ENCODE data around the gene DIP2C.
"Not testable (repeated sequence)": the region's sequence is repeated elsewhere in the genome, so short reads cannot be mapped to it uniquely, and the experiment has no call there.

DIP2C gene

GRCh38 chr10:639751-640672 lies 49.5 kb downstream of the DIP2C start:
- no peak for DNase-seq

- DNase-seq = no peak
Measured at GRCh38 chr10:639001-639750, 50.3 kb downstream of the DIP2C start.

- no peak for DNase-seq
Measured at GRCh38 chr10:637771-638195, 51.7 kb downstream of the DIP2C start.

DNA sequence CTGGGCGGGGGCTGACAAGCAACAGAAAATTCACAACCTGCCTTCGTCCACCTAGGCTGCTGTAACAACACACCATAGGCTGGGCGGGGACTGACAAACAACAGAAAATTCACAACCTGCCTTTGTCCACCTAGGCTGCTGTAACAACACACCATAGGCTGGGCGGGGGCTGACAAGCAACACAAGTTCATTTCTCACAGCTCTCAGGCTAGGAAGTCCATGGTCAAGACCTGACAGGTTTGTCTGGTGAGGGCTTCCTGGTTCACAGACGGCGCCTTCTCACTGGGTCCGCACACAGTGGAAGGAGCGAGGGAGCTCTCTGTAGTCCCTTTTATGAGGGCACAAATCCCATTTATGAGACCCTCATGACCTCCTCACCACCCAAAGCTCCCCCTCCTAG lies 52.2 kb downstream of the DIP2C start:
- no peak for DNase-seq

DNA sequence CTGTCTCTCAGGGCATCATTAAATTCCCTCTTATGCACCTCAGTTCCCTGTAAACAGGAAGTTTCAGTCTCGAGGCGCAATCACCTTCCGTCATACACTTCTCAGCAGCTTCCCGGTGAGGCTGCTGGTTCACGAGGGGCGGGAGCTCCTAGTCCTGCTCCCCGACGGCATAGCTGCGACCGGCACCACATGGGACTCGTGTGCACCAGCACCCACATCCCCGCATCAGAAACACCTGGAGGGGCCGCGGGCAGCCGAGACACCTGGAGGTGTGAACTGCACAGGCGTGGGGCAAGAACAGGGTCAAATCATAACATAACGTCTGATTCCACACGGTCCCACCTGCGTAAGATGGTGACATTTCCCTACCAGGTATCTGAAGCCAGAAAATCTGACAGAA lies 52.7 kb downstream of the DIP2C start:
- DNase-seq = no peak

DNA sequence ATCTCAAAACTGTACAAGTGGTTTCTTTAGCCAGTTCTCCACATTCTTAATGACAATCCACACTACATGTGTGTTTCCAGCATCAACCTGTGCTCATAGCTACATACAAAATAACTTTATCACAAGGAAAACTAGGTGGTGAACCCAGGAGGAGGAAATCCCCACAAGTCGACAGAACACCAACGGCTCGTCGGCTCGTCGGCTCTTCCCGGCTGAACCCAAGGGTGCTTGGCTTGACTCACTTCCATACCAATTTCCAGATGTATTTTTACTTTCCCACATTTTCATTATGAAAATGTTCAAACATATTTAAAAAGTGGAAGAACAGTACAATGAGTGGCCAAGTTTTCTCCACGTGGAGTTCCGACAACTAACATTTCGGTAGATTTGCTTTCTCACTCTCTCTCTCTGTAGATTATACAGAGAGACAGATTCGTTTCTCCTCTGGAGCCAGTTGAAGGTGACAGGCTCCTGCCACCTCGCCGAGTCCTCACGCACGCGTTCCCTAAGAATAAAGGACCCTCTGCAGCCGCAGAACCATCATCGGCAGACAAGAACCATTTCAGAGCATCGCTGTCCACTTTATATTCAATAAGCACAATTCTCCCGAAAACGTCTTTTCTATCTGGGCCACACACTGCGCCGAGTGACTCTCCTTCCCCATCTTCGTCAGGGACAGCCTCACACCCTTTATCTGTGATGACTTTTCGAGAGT lies 53.3 kb downstream of the DIP2C start:
- DNase-seq = no peak

DNA sequence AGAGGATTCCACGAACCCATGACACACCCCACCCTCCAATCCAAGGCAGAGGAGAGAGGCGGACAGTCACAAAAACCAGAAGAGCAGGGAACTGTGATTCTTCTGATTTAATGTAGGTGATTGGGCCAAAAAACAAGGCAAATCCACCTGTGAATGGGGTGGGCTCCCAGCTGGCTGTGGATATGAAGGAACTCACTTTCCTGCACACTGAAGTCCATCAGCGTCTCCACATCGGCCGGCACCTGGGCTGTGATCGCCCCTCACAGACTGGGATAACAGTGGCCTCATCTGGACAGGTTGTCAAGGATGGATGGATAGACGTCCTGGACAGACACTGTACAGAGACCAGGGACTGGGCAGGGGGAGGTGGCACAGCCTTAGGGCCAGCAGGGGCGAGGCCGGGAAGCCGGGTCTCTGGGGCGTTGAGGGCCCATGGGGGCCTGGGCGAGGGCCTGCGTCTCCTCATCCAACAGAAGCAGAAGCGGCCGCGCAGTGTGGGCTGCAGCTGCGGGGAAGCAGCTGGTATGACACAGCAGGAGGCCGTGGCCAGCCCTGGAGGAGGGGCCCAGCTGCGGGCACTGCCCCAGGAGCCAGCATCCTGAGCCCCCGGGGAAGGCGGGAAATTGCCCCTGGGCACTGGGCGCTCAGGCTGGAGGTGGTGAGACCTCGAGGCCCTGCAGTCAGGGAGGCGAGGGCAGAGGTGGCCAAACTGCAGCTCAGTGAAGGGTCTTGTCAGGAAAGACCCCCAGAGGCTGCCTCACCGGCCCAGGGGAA lies 54.2 kb downstream of the DIP2C start:
- DNase-seq = no peak

DNA sequence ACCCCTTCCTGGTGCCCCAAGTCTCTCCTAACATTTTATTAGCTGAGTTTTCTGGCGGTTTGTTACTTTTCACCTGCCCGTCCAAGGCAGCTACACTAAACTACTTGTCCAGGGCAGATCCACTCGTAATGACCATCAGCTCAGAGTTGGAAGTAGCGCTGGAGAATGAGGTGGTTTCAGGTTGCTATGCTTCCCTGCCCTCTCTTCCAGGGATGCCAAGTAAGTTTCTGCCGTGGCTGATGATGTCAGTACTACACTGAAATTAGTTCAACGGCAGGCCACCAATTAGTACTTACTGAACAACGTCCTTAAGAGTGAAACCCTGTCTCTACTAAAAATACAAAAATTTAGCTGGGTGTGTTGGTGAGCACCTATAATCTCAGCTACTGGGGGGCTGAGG lies 55.2 kb downstream of the DIP2C start:
- no peak for DNase-seq

DNA sequence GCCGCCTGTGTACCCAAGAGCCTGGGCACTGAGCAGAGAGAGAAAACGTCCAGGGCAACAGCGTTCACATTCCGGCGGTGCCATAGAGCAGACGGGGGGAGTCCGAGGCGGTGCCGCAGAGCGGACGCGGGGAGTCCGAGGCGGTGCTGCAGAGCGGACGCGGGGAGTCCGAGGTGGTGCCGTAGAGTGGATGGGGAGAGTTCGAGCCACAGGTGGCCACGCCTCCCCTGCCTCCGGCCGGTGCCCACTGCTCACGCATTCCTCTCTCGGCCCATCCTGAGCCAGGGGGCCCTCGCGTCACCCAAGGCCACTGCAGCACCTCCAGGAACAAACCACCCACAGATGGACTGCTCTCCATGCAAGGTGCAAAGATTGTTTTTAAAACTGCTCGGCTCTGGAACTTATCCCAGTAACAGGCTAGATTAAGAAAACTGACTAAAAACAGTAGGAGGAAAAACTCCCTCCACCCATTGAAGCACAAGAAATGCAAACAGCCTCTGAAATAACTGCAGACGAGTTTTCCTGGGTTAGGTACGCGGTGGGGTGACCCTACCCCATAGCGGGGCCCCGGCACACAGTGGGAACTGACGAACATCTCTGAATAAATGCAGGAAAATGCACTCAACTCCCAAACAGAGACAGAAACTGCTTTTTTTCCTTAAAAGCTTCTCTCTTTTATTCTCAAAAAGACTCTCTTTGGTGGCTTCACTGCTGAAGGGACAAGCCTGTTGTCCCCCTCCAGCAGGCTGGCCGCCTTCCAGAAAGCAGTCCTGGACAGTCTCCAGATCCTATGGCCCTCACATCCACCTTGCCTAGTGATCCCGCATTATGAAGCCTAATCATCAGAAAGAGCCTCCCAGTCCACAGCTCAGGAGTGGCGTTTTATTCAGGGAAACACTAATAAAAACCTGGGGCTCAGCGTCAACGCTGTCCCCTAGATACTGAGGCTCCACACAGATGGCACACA lies 55.9 kb downstream of the DIP2C start:
- DNase-seq = no peak

GRCh38 chr10:632807-633177 lies 56.7 kb downstream of the DIP2C start:
- DNase-seq = not testable (repeated sequence)

- DNase-seq = not testable (repeated sequence)
Measured at GRCh38 chr10:632155-632806, 57.2 kb downstream of the DIP2C start.

DNA sequence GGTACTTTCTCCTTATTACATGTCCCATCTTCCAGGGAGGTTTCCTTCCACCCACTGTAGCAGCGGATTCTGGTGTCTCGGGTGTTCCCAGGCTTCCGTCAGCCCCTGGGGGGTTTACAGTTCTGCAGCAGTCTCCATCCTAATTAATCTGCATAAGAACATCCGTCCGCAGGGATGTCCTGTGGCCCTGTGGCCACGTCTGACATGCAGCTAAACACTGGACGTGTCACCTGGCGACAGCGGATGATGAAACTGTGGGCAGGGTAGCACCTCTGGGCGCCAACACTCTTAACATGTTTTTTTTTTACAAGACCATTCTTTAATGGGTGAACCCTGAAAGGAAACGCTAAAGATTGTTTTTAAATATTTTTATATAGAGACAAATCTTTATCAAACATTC lies 58.2 kb downstream of the DIP2C start:
- DNase-seq = no peak

- no peak for DNase-seq
Measured at GRCh38 chr10:630581-631073, 58.8 kb downstream of the DIP2C start.

DNA sequence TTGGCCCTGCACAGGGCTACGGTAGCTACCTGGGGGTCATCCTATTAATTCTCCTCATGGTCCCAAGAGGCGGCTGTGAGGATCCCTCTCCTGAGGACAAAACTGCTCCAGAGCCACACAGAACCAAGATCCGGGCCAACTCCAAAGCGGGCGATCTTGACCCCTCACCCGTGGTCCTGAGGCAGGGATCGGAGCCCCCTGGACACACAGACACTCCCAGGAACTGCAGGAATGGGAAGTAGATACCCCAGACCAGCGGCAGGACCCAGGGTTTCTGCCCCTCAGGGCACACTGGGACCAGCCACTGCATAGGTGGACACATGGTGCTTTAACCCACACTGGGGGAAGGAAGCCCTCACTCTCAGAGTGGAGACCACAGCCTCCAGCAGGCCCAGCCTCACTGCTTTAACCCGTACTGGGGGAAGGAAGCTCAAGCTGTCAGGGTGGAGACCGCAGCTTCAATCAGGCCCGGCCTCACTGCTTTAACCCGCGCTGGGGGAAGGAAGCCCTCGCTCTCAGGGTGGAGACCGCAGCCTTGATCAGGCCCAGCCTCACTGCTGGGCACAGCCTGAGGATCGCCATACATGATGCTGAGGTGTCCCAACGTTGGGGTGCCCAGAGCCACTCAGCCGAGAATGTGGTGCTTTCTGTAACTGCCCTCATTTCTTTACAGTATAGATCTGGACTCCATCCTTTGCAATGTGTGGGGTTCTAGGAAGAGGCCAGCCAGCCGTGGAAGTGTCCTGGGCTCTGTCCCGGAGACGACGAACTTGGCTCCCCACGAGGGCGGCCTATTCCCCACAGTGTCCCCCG lies 60.1 kb downstream of the DIP2C start:
- DNase-seq = no peak

- no peak for DNase-seq
Measured at GRCh38 chr10:628386-629045, 61.0 kb downstream of the DIP2C start.

DNA sequence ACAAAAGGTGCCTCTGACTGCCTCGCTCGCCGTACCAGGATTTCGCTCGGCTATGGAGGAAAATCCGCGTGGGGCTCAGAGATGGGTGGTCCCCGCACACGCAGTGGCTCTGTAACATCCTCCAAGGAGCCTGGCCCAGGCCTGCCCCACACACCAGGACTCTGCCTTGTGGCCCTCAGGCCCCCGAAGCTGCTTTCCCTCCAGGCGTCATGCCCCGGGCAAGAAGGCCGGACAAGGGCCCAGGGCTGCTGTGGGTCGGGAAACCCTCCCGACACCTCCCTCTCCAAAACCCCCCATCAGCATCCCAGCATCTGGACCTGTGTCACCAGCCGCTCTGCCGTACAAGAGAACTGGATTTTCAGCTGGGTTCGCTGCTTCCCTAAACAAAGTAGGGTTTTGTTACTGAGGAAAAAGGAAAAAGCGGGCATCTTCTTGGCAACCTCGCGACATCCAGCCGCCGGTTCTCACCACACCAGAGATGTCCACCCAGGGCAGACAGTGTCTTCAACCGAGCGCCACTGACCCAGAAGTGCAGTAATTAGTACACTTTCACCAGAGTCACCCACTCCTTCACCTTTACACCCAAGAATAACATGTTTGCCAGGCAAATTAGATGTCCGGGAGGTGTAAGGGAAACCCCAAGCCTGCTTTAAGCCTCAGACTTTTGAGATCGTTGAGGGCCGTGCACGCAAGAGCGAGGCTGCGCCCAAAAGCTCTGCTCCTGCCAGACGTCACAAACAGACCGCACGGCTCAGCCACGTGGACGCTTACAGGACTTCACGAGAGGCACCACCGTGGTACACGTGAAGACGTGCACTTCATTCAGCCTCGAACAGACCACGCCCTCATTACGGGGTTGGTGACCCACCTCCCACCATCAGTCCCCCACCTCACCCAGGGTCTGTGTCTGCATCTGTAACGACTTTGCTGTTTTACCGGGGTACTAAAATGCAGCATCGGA lies 62.2 kb downstream of the DIP2C start:
- no peak for DNase-seq

DNA sequence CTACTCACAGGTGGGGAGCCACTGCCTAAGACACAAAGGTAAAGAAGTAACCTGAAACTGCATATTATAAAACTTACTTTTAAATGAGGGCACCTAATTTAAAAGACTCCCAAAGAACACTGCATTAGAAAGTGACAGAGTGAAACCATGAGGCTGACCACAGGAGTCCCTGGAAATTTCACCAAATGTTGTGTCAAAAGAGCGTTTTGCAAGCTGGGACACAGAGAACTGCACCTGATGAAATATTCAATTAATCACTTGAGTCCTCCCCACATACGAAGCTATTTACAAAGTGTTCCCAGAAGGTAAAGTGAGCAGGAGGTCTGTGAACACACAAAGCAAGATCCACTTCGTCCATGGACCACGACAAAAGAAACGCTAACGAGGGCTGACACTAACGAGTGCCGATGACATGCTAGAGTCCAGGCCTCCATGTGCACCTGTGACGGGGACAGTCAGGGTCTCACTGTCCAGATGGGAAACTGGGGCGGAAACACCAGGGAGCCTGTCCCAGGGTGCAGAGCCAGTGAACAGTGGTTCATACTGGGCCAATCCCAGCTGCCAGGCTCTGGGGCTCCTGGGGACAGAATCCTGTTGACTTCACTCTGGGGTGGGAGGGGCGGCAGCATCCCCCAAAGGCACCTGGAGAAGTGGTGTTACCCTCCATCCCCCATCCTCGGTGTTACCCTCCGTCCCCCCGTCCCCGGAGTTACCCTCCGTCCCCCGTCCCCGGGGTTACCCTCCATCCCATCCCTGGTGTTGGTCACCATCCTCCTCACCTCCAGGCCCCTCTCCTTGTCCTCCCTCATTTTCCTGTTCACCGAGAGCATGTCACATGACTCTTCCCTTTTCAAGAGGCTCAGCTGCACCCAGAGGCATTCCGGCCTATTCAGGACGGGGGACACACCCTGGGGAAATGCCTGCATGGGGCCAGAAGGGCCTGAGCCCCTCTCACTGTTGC lies 63.4 kb downstream of the DIP2C start:
- no peak for DNase-seq

Data from activated T-cell treated with anti-CD3 and anti-CD28 coated beads, Interleukin-2, amount 50 U/mL, for 1 hour (primary cell).